Measurements from ENCODE around the gene PTMS. TPM values are rescaled to one million over a fixed set of nuclear protein-coding genes. Genes with fewer than 3 reads are reported as not detected.
"Not testable (repeated sequence)": the region's sequence is repeated elsewhere in the genome, so short reads cannot be mapped to it uniquely, and the experiment has no call there.

PTMS gene
- total and polyA plus RNA-seq, 2 donors from 2014 or later: 269 to 590 TPM

DNA sequence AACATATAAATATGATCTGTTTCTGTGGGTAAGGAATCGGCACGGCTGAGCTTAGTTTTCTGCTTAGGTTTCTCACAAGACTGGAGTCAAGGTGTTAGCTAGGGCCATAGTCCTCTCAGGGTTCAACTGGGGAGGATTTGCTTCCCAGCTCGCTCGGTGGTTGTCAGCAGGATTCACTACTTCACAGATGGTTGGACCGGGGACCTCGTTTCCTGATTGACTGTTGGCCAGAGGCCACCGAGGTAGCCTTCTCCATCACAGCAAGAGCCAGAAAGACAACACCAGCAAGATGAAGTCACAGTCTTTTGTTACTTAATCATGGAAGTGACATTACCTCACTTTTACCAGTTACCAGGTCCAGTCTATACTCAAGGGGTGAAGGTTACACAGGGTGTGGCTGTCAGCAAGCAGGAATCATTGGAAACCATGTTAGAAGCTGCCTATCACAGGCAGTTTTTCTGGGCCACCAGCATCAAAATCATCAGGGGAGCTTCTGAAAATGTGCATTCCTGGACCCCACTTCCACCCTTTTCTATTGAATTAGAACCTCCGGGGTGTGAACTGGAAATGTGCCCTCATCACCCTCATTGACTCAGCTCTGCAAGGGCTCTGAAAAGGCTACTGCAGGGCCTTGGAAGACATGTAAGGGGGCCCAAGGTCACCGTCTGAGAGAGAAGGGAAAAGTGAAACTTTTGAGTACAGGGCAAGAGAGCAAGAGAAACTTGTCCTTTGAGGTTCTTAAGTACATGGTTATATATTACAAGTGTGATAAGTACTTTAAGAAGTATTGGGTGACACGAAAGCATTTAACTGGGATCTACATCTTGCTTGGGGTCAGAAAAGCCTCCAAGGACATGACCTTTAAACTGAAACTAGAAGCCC lies 31.4 kb upstream of the PTMS start:
- H3K9me3 ChIP-seq (ENCODE audit: control insufficient read depth in 2 of 3, insufficient read depth in 1 of 3, low read length in 3 of 3): no peaks in the 10 kb centered on the region
- DNase-seq (peak in 1 of 5 donors; percentile 22), FAIRE-seq (no peak)
- peaks cover 0 to 3% (median 0%) of the 10 kb centered on the region in 3 donors for H3K4me1 ChIP-seq (ENCODE audit: control insufficient read depth in 2 of 3, insufficient read depth in 2 of 3, low read depth in 1 of 3, low read length in 3 of 3)
- no peaks in the 10 kb centered on the region for H3K27me3 ChIP-seq (ENCODE audit: control insufficient read depth, insufficient read depth, low read length)
- peaks cover 7 to 18% (median 15%) of the 10 kb centered on the region in 3 donors for H3K36me3 ChIP-seq (ENCODE audit: control insufficient read depth in 2 of 3, insufficient read depth in 3 of 3, low read length in 3 of 3)
- TF ChIP-seq, protein P1, sequence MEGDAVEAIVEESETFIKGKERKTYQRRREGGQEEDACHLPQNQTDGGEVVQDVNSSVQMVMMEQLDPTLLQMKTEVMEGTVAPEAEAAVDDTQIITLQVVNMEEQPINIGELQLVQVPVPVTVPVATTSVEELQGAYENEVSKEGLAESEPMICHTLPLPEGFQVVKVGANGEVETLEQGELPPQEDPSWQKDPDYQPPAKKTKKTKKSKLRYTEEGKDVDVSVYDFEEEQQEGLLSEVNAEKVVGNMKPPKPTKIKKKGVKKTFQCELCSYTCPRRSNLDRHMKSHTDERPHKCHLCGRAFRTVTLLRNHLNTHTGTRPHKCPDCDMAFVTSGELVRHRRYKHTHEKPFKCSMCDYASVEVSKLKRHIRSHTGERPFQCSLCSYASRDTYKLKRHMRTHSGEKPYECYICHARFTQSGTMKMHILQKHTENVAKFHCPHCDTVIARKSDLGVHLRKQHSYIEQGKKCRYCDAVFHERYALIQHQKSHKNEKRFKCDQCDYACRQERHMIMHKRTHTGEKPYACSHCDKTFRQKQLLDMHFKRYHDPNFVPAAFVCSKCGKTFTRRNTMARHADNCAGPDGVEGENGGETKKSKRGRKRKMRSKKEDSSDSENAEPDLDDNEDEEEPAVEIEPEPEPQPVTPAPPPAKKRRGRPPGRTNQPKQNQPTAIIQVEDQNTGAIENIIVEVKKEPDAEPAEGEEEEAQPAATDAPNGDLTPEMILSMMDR (IDR thresholded peaks at IDR 0.05; ENCODE audit: borderline replicate concordance, extremely low read depth, insufficient read depth): no peak
- no peak overlapping the region for H3K27ac ChIP-seq (ENCODE audit: low read depth in 2 of 2, low read length in 2 of 2)
- no peak overlapping the region for H3K4me3 ChIP-seq (ENCODE audit: low read length in 3 of 3)
- H3K9ac ChIP-seq (ENCODE audit: low read length in 3 of 3): no peak overlapping the region
- intact Hi-C loops (cut with DNase I): no loop called here

DNA sequence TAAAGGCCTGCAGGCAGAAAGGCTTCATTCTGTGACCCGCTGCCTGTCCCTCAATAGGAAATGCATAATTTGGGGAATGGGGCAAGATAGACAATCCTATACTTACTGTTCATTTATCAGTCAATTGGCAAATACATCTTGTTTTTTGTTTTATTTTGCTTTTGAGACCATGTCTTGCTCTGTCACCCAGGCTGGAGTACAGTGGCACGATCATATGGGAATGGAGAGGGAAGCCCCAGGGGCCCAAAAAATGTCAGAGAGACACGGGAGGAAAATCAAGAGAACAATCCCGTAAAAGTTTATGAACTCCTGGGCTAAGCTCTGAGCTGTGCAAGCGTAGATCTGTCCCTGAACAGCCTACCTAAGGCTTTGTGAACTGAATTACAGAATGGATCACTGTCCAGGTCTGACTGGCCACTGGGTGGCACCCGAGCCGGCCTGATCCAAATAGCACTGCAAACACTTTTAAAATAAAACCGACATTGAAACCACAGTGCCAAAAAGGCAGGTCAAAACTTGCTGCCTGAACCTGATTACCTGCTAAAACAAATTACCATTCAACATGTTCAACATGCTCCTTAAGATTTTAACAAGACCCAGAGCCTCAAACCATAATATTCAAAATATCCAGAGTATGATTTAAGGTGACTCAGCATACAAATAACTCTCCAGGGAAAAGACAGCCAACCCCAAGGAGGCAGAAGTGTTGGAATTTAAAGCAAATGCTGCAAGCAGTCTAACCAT lies 30.5 kb upstream of the PTMS start:
- intact Hi-C loops (cut with DNase I): no loop called here
- Histone ChIP-seq H3K36me3 (ENCODE audit: control insufficient read depth in 2 of 3, insufficient read depth in 3 of 3, low read length in 3 of 3) (peaks cover 5 to 9% (median 9%) of the 10 kb centered on the region in 3 donors), H3K9me3 (ENCODE audit: control insufficient read depth in 2 of 3, insufficient read depth in 1 of 3, low read length in 3 of 3) (no peaks in the 10 kb centered on the region), H3K27ac (ENCODE audit: low read depth in 2 of 2, low read length in 2 of 2) (no peak overlapping the region), H3K4me1 (ENCODE audit: control insufficient read depth in 2 of 3, insufficient read depth in 2 of 3, low read depth in 1 of 3, low read length in 3 of 3) (peaks cover 0 to 3% (median 0%) of the 10 kb centered on the region in 3 donors), H3K4me3 (ENCODE audit: low read length in 3 of 3) (no peak overlapping the region), H3K9ac (ENCODE audit: low read length in 3 of 3) (no peak overlapping the region), H3K27me3 (ENCODE audit: control insufficient read depth, insufficient read depth, low read length) (no peaks in the 10 kb centered on the region)
- DNase-seq (peak; percentile 56 to 76 (median 70)), FAIRE-seq (peak; percentile 50)
- TF ChIP-seq, protein P1 (IDR thresholded peaks at IDR 0.05; ENCODE audit: borderline replicate concordance, extremely low read depth, insufficient read depth): peak; percentile 89

DNA sequence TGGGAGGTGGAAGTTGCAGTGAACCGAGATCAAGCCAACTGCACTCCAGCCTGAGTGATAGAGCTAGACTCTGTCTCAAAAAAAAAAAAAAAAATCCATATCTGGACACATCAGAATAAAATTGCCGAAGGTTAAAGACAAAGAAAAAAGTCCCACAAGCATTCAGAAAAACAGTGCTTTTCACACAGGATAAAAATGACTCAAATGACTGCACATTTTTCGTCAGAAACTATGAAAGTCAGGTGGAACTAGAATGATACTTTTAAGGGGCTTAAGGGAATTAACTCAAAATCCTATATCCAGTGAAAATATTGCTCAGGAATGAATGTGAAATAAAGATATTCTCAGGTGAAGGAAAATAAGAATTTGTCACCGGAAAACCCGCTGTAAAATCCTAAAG lies 29.4 kb upstream of the PTMS start:
- Histone ChIP-seq H3K27me3 (ENCODE audit: control insufficient read depth, insufficient read depth, low read length) (no peaks in the 10 kb centered on the region), H3K9me3 (ENCODE audit: control insufficient read depth in 2 of 3, insufficient read depth in 1 of 3, low read length in 3 of 3) (no peaks in the 10 kb centered on the region), H3K4me3 (ENCODE audit: low read length in 3 of 3) (no peak overlapping the region), H3K4me1 (ENCODE audit: control insufficient read depth in 2 of 3, insufficient read depth in 2 of 3, low read depth in 1 of 3, low read length in 3 of 3) (peaks cover 0 to 3% (median 0%) of the 10 kb centered on the region in 3 donors), H3K27ac (ENCODE audit: low read depth in 2 of 2, low read length in 2 of 2) (no peak overlapping the region), H3K9ac (ENCODE audit: low read length in 3 of 3) (no peak overlapping the region), H3K36me3 (ENCODE audit: control insufficient read depth in 2 of 3, insufficient read depth in 3 of 3, low read length in 3 of 3) (peaks cover 0 to 2% (median 0%) of the 10 kb centered on the region in 3 donors)
- FAIRE-seq (no peak), DNase-seq (no peak)
- intact Hi-C loops (cut with DNase I): no loop called here
- TF ChIP-seq, protein P1 (IDR thresholded peaks at IDR 0.05; ENCODE audit: borderline replicate concordance, extremely low read depth, insufficient read depth): no peak

GRCh38 chr12:6742080-6742479 lies 24.1 kb upstream of the PTMS start:
- FAIRE-seq; H3K27me3 ChIP-seq (ENCODE audit: control insufficient read depth, insufficient read depth, low read length); DNase-seq; H3K4me1 ChIP-seq (ENCODE audit: control insufficient read depth in 2 of 3, insufficient read depth in 2 of 3, low read depth in 1 of 3, low read length in 3 of 3); H3K9ac ChIP-seq (ENCODE audit: low read length in 3 of 3); H3K27ac ChIP-seq (ENCODE audit: low read depth in 2 of 2, low read length in 2 of 2); H3K9me3 ChIP-seq (ENCODE audit: control insufficient read depth in 2 of 3, insufficient read depth in 1 of 3, low read length in 3 of 3); H3K36me3 ChIP-seq (ENCODE audit: control insufficient read depth in 2 of 3, insufficient read depth in 3 of 3, low read length in 3 of 3); intact Hi-C loops (cut with DNase I); H3K4me3 ChIP-seq (ENCODE audit: low read length in 3 of 3): not testable (repeated sequence)

Data from kidney (tissue), 14 donors.